Caco-2 (cell line): ENCODE measurements around the gene LRRC8E. TPM values are rescaled to one million over a fixed set of nuclear protein-coding genes. Genes with fewer than 3 reads are reported as not detected.

Source experiments
- BruUV-seq: library from RNA; stranded (reverse); fragments of 400-500 nt; replicated peaks from 2 replicates; lab custom pipeline; 2021; lab: Mats Ljungman, UMichigan
- CTCF ChIA-PET: fragments of 300-600 bp; sonication (Branson Sonifier 250); formaldehyde crosslinking; loops from one replicate; lab custom pipeline; 2022; ENCODE audit warnings: antibody characterized with exemption; lab: Charles Lee
- POLR2A ChIA-PET: fragments of 300-600 bp; sonication (Branson Sonifier 250); formaldehyde crosslinking; loops from one replicate; lab custom pipeline; 2022; ENCODE audit warnings: antibody characterized with exemption; lab: Charles Lee
- DNase-seq, 2 experiments: peaks; one replicate each; pipeline versions ENCODE4 v3.0.0 to v3.0.0-alpha.2; 2020 to 2022
- H3K27me3 ChIP-seq: replicated peaks from 2 replicates; pipeline ENCODE4 v1.6.0; 2011; ENCODE audit warnings: low read length; ENCODE audit not compliant: control insufficient read depth, insufficient read depth
- H3K36me3 ChIP-seq: 2 replicates; pipeline ENCODE4 v1.5.1; 2011; ENCODE audit warnings: low read length; ENCODE audit not compliant: control insufficient read depth, insufficient read depth
- H3K4me1 ChIP-seq: fragments of 250-450 bp; sonication (Bioruptor Pico); 2 replicates; pipeline ENCODE4 v1.5.1; 2020; ENCODE audit warnings: mild to moderate bottlenecking
- H3K4me3 ChIP-seq: 2 replicates; pipeline ENCODE4 v1.5.1; 2011; ENCODE audit warnings: low read depth, mild to moderate bottlenecking, control low read depth, low read length
- H3K9me3 ChIP-seq: fragments of 250-450 bp; sonication (Bioruptor Pico); 2 replicates; pipeline ENCODE4 v1.5.1; 2020; ENCODE audit warnings: mild to moderate bottlenecking, moderate library complexity
- H3K27ac Mint-ChIP-seq: one replicate; pipeline ENCODE4 v1.8.0; 2022; ENCODE audit warnings: mixed read lengths; ENCODE audit not compliant: unreplicated experiment
- H3K27me3 Mint-ChIP-seq: one replicate; pipeline ENCODE4 v1.8.0; 2022; ENCODE audit warnings: mixed read lengths; ENCODE audit not compliant: insufficient read depth, unreplicated experiment
- H3K36me3 Mint-ChIP-seq: one replicate; pipeline ENCODE4 v1.8.0; 2022; ENCODE audit warnings: mild to moderate bottlenecking, mixed read lengths; ENCODE audit not compliant: insufficient read depth, unreplicated experiment
- H3K4me1 Mint-ChIP-seq: one replicate; pipeline ENCODE4 v1.8.0; 2022; ENCODE audit warnings: low read depth, mixed read lengths; ENCODE audit not compliant: unreplicated experiment
- H3K4me3 Mint-ChIP-seq: one replicate; pipeline ENCODE4 v1.8.0; 2022; ENCODE audit warnings: mild to moderate bottlenecking, moderate library complexity, mixed read lengths; ENCODE audit not compliant: unreplicated experiment
- H3K9me3 Mint-ChIP-seq: one replicate; pipeline ENCODE4 v1.8.0; 2022; ENCODE audit warnings: mixed read lengths; ENCODE audit not compliant: unreplicated experiment
- CTCF ChIP-seq, 2 experiments: fragments of 200-600 bp in 1 of 2; IDR thresholded peaks; 1 replicate in 1 of 2; 2 replicates in 1 of 2; pipeline versions ENCODE4 v1.5.1 to v1.8.0; 2011 to 2022; ENCODE audit warnings: antibody characterized with exemption in 1 of 2, control low read depth in 1 of 2, inconsistent platforms in 1 of 2, low read depth in 1 of 2, low read length in 1 of 2, mild to moderate bottlenecking in 1 of 2, moderate library complexity in 1 of 2; ENCODE audit not compliant: insufficient read depth in 1 of 2, severe bottlenecking in 1 of 2, unreplicated experiment in 1 of 2
- intact Hi-C: fragments of 100-400 bp; cut with micrococcal nuclease; formaldehyde crosslinking; loops from one replicate; pipeline ENCODE4 v1.10.0; 2022; ENCODE audit not compliant: unreplicated experiment
- total RNA-seq: library from RNA; stranded (reverse); gene quantifications from 2 replicates; pipeline ENCODE4 v1.2.3, GENCODE V29; 2022

LRRC8E gene
- total RNA-seq, 1 experiment from 2014 or later: 6.7 TPM

GRCh38 chr19:7914099-7914498 lies 25.8 kb downstream of the LRRC8E start:
- Mint-ChIP-seq H3K9me3 (no peaks in the 10 kb centered on the region), H3K36me3 (peaks cover 37% of the 10 kb centered on the region), H3K4me3 (no peak overlapping the region), H3K27me3 (no peaks in the 10 kb centered on the region), H3K4me1 (no peaks in the 10 kb centered on the region), H3K27ac (no peak overlapping the region)
- Histone ChIP-seq H3K4me1 (peaks cover 7% of the 10 kb centered on the region), H3K27me3 (no peaks in the 10 kb centered on the region), H3K9me3 (no peaks in the 10 kb centered on the region), H3K4me3 (no peak overlapping the region), H3K36me3 (no peaks in the 10 kb centered on the region)
- POLR2A ChIA-PET: no interaction called here
- TF ChIP-seq CTCF (IDR thresholded peaks at IDR 0.05; ENCODE audit: insufficient read depth in 1 of 2, low read depth in 1 of 2, low read length in 1 of 2, severe bottlenecking in 1 of 2, unreplicated experiment in 1 of 2): no peak
- intact Hi-C loops: no loop called here
- no peak for DNase-seq
- no TSS peak for BruUV-seq
- CTCF ChIA-PET: no interaction called here

GRCh38 chr19:7914598-7915045 lies 26.3 kb downstream of the LRRC8E start, which contains the start of gene TGFBR3L:
Gene TGFBR3L (plus strand): TSS chr19:7914830.
- intact Hi-C loops: no loop called here
- no peak for TF ChIP-seq CTCF (IDR thresholded peaks at IDR 0.05; ENCODE audit: insufficient read depth in 1 of 2, low read depth in 1 of 2, low read length in 1 of 2, severe bottlenecking in 1 of 2, unreplicated experiment in 1 of 2)
- no peaks in the 10 kb centered on the region for H3K27me3 Mint-ChIP-seq
- no peaks in the 10 kb centered on the region for H3K27me3 ChIP-seq
- H3K4me1 Mint-ChIP-seq: peaks cover 4% of the 10 kb centered on the region
- ChIA-PET POLR2A (interaction anchor here (0.7 kb wide), 1 partner anchor 19 kb away, joined by 6 read pairs; no protein-coding TSS in a partner anchor), CTCF (no interaction called here)
- peak within 1 kb of the TSS; percentile 58 for H3K4me3 ChIP-seq
- H3K4me1 ChIP-seq: peaks cover 9% of the 10 kb centered on the region
- H3K9me3 ChIP-seq: no peaks in the 10 kb centered on the region
- H3K9me3 Mint-ChIP-seq: no peaks in the 10 kb centered on the region
- H3K27ac Mint-ChIP-seq: peak within 1 kb of the TSS; percentile 42
- BruUV-seq: no TSS peak
- no peaks in the 10 kb centered on the region for H3K36me3 ChIP-seq
- DNase-seq: no peak
- H3K36me3 Mint-ChIP-seq: peaks cover 41% of the 10 kb centered on the region
- peak within 1 kb of the TSS; percentile 87 for H3K4me3 Mint-ChIP-seq

- intact Hi-C loops: no loop called here
- Mint-ChIP-seq H3K9me3 (no peaks in the 10 kb centered on the region), H3K27me3 (no peaks in the 10 kb centered on the region), H3K36me3 (peaks cover 42% of the 10 kb centered on the region), H3K4me3 (peak overlapping the region; percentile 87), H3K4me1 (peaks cover 7% of the 10 kb centered on the region), H3K27ac (peak overlapping the region; percentile 42)
- Histone ChIP-seq H3K4me1 (peaks cover 9% of the 10 kb centered on the region), H3K9me3 (no peaks in the 10 kb centered on the region), H3K4me3 (peak overlapping the region; percentile 58), H3K27me3 (no peaks in the 10 kb centered on the region), H3K36me3 (no peaks in the 10 kb centered on the region)
- DNase-seq: no peak
- TF ChIP-seq CTCF (IDR thresholded peaks at IDR 0.05; ENCODE audit: insufficient read depth in 1 of 2, low read depth in 1 of 2, low read length in 1 of 2, severe bottlenecking in 1 of 2, unreplicated experiment in 1 of 2): no peak
- no TSS peak for BruUV-seq
- CTCF ChIA-PET: interaction anchor here (1.2 to 3.0 kb wide), 2 partner anchors 12 to 46 kb away, joined by 4 to 14 read pairs; partner anchors contain the start of gene MAP2K7
- POLR2A ChIA-PET: interaction anchor here (0.7 to 1.0 kb wide), 2 partner anchors 12 to 18 kb away, joined by 3 to 6 read pairs; partner anchors contain the start of gene MAP2K7
Measured at GRCh38 chr19:7915250-7916102, 27.2 kb downstream of the LRRC8E start.
